GM18511 (cell line): ENCODE data around the gene FGD3.
"Not testable (repeated sequence)": the region's sequence is repeated elsewhere in the genome, so short reads cannot be mapped to it uniquely, and the experiment has no call there.

Source experiments
- ATAC-seq: cut with Tn5 transposase; IDR thresholded peaks from one replicate; pipeline ENCODE4 v1.9.1; 2021; ENCODE audit warnings: mild to moderate bottlenecking, moderate library complexity; ENCODE audit not compliant: unreplicated experiment

FGD3 gene

DNA sequence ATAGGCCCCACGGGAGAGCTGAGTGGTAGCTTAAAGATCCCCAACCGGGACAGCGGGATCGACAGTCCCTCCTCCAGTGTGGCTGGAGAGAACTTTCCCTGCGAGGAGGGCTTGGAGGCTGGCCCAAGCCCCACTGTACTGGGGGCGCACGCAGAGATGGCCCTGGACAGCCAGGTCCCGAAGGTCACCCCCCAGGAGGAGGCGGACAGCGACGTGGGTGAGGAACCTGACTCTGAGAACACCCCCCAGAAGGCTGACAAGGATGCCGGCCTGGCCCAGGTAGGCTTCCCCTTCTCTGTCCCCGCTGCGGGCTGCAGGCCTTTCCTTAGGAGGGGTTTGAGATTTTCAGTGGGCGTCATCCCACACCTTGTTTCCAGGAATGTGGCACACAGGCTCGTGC is 29.1 kb downstream of the FGD3 start:
- no peak for ATAC-seq

DNA sequence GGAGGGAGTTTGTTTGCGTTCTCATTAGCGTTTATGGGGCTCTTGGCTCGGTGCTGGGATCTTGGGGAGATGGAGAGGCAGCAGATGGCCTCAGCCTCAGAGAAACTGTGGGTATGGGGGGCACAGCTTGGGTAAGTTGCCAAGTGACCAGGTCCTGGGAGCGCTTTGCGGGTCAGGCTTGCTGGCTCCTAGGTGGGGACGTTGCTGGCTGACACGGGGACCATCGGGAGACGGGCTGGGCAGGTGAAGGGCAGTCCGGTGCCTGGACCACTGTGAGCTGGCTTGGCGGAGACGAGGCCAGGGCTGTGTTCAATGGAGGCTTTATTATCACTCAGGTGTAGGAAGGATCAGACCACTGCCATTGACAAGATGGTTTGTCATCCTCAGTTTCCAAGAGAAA is 30.0 kb downstream of the FGD3 start:
- no peak for ATAC-seq

DNA sequence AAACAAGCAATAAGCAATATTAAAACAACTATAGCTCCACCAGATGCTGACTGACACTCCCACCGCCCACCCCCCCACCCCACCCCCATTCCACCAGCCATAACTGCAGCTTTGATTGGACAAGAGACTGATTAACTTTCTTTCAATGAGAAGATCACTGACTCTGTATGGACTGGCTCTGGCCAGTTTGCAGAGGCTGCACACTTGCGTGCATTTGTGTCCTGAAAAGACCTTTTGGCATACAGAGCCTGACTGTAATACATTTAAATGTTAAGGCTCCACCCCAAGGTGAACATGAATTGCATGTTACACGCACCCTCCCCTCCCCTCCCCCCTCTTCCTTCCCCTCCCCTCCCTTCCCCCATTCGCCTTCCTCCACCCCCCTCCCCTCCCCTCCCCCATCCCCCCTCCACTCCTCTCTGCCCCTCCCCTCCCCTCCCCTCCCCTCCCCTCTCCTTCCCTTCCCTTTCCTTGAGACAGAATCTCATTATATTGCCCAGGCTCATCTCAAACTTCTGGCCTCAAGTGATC is 31.1 kb downstream of the FGD3 start:
- ATAC-seq: no peak

GRCh38 chr9:92979283-92980056 is 32.1 kb downstream of the FGD3 start:
- ATAC-seq: no peak

DNA sequence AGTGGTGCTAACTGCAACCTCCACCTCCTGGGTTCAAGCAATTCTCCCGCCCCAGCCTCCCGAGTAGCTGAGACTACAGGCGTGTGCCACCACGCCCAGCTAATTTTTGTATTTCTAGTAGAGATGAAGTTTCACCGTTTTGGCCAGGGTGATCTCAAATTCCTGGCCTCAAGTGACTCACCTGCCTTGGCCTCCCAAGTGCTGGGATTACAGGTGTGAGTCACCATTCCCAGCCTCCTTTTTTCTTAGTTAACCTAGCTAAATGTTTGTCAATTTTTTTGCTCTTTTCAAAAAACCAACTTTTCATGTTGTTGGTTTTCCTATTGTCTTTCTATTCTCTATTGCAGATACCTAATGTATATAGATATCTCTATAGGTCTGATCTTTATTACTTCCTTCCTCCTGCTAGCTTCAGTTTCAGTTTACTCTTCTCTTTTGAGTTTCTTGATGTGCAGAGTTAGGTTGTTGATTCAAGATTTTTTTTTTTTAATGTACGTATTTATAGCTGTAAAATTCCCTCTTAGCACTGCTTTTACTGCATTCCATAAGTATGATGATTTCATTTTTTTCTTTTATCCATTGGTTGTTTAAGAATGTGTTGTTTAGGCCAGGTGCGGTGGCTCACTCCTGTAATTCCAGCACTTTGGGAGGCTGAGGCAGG is 32.9 kb downstream of the FGD3 start:
- no peak for ATAC-seq

DNA sequence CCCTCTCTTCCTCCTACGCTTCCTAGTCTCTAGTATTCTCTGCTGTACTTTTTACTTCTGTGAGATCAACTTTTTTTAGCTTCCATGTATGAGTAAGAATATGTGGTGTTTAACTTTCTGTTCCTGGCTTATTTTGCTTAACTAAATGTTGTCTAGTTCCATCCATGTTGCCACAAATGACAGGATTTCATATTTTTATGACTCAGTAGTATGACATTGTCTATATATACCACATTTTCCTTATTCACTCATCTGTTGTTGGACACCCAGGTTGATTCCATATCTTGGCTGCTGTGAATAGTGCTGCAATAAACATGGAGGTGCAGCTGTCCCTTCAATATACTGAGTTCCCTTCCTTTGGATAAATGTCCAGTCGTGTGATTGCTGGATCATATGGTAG is 34.8 kb downstream of the FGD3 start:
- ATAC-seq: no peak

DNA sequence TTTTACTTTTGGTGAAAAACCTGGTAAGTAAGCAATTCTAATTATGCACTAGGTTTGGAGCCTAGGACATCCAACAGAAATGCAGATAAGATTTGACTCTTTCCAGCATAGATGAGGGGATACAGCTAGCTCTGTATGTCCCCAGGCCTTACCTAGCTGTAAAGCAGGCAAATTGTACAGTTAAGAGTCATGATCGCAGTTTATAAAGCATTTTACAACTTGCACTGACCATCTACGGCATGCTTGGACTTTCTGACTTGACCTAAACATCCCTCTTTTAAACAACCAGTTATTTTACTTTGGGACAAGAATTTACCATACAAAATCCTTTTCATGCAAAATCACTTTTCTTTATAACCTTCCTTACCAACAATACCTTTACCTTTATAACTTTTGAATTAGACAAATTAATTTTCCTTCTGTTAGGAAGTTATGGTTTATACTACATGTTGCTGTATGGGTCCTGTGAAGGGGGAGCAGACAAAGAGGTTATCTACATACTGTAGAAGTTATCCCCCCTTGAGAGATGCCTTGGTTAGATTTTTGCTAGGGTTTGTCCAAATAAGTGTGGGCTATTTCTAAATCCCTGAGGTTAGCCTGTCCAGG is 36.8 kb downstream of the FGD3 start:
- no peak for ATAC-seq

GRCh38 chr9:92984976-92985375 is 37.7 kb downstream of the FGD3 start:
- ATAC-seq: no peak

DNA sequence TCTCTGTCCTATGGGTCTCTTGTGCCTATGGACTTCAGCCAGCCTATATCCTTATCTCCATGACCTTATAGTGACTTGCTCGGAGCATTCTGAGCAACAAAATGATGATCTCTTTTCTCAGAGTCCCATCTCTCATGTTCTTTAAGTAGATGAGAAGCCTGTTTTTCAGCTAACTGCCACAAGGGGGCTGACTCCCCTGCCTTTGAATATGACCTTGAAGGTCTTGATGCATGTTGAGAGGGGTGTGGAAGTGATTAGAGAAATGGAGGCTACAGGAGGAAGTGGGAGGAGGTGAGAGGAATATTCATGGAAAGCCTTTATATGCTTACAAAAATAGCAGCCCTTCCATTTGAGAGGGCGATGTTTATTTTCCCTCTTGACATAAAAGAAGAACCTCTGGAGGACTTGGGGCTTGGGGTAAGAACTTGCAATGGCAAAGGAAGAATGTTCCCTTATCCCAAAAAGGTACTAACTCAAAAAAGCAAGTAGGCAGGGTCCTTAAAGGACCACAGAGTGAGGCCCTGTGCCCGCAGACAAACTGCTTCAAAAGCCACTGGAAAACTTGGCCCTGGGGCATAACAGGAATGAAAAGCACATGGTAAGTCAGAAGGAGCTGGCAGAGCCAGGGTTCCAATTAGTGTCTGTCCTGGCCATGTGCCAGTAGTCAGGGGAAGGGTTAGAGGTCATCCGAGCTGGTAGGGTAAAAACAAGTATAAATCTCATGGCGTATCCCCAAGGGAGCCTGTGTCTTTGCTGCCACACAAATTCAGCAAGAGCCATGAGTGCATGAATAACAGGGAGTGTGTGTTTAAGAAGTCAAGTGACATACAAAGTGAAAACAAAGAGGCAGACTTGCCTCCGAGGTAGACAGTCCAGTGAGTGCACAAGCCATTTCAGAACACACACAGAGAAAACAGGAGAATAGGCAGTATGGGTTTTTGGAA is 39.1 kb downstream of the FGD3 start:
- no peak for ATAC-seq

GRCh38 chr9:92988215-92988768 is 41.0 kb downstream of the FGD3 start:
- no peak for ATAC-seq

DNA sequence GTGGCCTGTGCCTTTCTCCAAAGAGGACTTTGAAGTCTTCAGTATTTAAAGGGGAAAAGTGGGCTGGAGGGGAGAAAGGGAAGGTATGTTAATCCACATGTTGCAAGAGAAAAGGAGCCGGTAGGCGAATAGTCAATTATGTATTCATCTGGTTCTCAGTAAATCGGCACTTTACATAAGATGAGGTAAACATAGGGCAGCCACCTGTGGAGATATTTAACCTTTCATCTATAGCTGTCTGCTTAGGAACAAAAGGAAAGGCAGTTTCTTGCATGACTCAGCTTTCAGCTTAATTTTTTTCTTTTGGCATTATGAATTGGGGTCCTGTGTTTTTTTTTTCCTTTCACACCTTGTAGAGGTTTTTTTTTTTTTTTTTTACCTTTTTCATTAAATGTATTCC is 42.2 kb downstream of the FGD3 start:
- ATAC-seq: no peak

DNA sequence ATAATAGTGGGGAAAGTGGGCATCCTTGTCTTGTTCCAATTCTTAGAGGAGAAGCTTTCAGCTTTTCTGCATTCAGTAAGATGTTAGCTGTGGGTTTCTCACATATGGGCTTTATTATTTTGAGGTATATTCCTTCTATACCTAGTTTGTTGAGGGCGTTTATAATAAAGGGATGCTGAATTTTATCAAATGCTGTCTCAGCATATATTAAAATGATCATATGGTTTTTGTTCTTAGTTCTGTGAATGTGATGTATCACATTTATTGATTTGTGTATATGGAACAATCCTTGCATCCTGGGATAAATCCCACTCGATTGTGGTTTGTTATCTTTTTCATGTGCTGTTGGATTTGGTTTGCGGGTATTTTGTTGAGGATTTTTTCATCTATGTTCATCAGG is 43.1 kb downstream of the FGD3 start:
- no peak for ATAC-seq

DNA sequence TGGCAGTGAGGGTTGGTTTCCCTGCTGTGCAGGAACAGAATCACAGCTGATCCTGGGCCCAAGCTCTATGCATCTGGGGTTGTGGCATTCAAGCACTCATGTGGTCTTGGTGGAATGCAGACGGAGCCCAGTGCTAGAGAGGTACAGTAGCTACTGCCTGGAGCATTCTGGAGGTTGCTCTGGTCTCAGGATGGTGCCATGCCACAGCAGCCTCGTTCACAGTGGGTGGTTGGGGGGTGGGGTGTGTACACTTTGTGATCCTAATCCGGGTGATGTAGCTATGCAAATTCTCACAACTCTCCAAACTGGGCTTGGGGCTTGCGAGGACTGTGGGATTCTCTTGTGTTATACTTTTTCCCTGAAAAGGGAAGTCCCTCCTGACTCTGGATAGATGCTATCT is 45.2 kb downstream of the FGD3 start:
- ATAC-seq: no peak

DNA sequence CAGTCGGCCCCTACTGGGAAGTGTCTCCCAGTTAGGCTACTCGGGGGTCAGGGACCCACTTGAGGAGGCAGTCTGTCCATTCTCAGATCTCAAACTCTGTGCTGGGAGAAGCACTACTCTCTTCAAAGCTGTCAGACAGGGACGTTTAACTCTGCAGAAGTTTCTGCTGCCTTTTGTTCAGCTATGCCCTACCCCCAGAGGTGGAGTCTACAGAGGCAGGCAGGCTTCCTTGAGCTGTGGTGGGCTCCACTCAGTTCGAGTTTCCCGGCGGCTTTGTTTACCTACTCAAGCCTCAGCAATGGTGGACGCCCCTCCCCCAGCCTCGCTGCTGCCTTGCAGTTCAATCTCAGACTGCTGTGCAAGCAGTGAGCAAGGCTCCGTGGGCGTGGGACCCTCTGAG is 51.5 kb downstream of the FGD3 start:
- not testable (repeated sequence) for ATAC-seq

- ATAC-seq: no peak
Measured at GRCh38 chr9:93001031-93001430, 53.7 kb downstream of the FGD3 start.

GRCh38 chr9:93002700-93003099 is 55.4 kb downstream of the FGD3 start:
- no peak for ATAC-seq

- peak; percentile 64 for ATAC-seq
Measured at GRCh38 chr9:93003552-93004407, 56.5 kb downstream of the FGD3 start.

DNA sequence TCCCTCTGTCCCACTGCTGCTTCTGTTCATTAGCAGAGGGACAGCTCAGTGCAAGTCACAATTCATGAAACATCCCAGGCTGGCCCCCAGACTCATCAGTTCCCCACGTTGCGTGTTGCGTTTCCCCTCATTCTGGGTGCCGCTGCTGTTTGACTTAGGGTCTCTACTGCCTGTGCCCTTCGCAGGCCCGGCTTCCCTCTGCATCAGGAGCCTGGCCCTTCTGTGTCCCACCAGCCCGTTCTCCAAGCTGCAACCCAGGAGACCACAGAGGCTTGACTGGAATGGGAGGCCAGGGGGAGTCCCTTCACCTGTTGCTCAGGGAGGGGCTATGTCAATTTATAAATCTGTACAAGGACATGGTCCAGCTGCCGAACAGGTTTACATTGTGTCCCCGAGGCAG is 57.2 kb downstream of the FGD3 start:
- ATAC-seq: no peak

DNA sequence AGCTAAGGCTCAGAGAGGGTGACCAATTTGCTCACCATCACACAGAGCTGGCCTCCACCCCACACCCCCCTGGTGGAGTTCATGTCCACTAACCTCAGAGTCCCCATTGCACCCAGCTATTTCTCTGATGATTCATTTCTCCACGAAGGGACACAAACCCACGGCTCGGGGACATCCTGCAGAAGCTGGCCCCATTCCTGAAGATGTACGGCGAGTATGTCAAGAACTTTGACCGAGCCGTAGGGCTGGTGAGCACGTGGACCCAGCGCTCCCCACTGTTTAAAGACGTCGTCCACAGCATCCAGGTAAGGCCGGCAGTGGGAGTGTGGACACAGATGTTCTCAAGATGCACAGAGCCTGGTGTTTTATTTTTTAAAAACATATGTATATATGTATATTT is 58.6 kb downstream of the FGD3 start:
- ATAC-seq: no peak
